Stomach (tissue), 9 donors: ENCODE results near the gene C3. TPM values are rescaled to one million over a fixed set of nuclear protein-coding genes. Genes with fewer than 3 reads are reported as not detected.

Experiments used
- DNase-seq, 2 donors: peaks; one replicate each; pipeline versions ENCODE4 v3.0.0 to v3.0.0-alpha.2; 2013 to 2019
- H3K27ac ChIP-seq, 5 donors: fragments of 200-600 bp in 4 of 5; sonication (generic) in 4 of 5; one replicate each; pipeline ENCODE4 v1.5.1; 2013 to 2019; ENCODE audit warnings: mild to moderate bottlenecking in 1 of 5, moderate library complexity in 1 of 5
- H3K27me3 ChIP-seq, 3 donors: fragments of 200-600 bp; sonication (generic); one replicate each; pipeline ENCODE4 v1.5.1; 2017 to 2019; ENCODE audit warnings: mixed run types in 1 of 3
- H3K36me3 ChIP-seq, 4 donors: fragments of 200-600 bp; sonication (generic); 1 replicate in 3 of 4; 2 replicates in 1 of 4; pipeline ENCODE4 v1.5.1; 2016 to 2019
- H3K4me1 ChIP-seq, 4 donors: fragments of 200-600 bp; sonication (generic); one replicate each; pipeline ENCODE4 v1.5.1; 2016 to 2019
- H3K4me3 ChIP-seq, 4 donors: fragments of 200-600 bp; sonication (generic) in 3 of 4; one replicate each; pipeline ENCODE4 v1.5.1; 2016 to 2019; ENCODE audit warnings: mild to moderate bottlenecking in 1 of 4
- H3K9me3 ChIP-seq, 4 donors: fragments of 200-600 bp; sonication (generic); one replicate each; pipeline ENCODE4 v1.5.1; 2016 to 2019
- EP300 ChIP-seq: sonication (generic); formaldehyde crosslinking; IDR thresholded peaks from one replicate; pipeline ENCODE4 v1.6.1; 2017; ENCODE audit warnings: antibody characterized with exemption
- POLR2A ChIP-seq, 4 donors: fragments of 450-650 bp; IDR thresholded peaks; one replicate each; pipeline ENCODE4 v1.6.1; 2016; ENCODE audit warnings: antibody characterized with exemption in 4 of 4, control low read depth in 2 of 4, mild to moderate bottlenecking in 1 of 4, moderate library complexity in 1 of 4
- POLR2AphosphoS5 ChIP-seq, 3 donors: sonication (generic); formaldehyde crosslinking; IDR thresholded peaks; one replicate each; pipeline ENCODE4 v1.6.1; 2016; ENCODE audit warnings: antibody characterized with exemption in 3 of 3
- WGBS, 5 donors: extraction: QIAGEN DNeasy Blood & Tissue Kit in 3 of 5; methylation state at CpG; one replicate each; pipeline versions ENCODE4 v1.1.5 to v1.1.7; 2013 to 2018; 5-methylcytosine and 5-hydroxymethylcytosine counted together
- intact Hi-C: fragments of 100-400 bp; cut with DNase I; formaldehyde crosslinking; loops from one replicate; pipeline ENCODE4 v1.15.1; 2023; ENCODE audit warnings: low total_unique reads
- polyA plus RNA-seq, 3 donors: library from polyadenylated mRNA; stranded (reverse); fragments of 200-250 nt; gene quantifications; one replicate each; pipeline ENCODE4 v1.2.3, GENCODE V29; 2013
- total RNA-seq, 5 donors: library from RNA; depleted of rRNA; stranded (reverse); fragments of >200 nt; gene quantifications; one replicate each; pipeline versions ENCODE4 v1.1.0 to v1.2.3, GENCODE V29; 2014 to 2016
- TF ChIP-seq, protein P1 (sequence below), 7 experiments: fragments of 450-650 bp in 4 of 7; fragments of 200-600 bp in 3 of 7; sonication (generic) in 3 of 7; IDR thresholded peaks; one replicate each; pipeline ENCODE4 v1.5.1; 2016 to 2019; ENCODE audit warnings: antibody characterized with exemption in 7 of 7, control low read depth in 2 of 7, mild to moderate bottlenecking in 1 of 7
- donor health status: healthy with polysubstance abuse.
- donor health status: Bipolar disorder and iron deficiency.
- donor health status: healthy.

C3 gene
- total and polyA plus RNA-seq, 8 donors: 22.8 to 1,672 (median 221) TPM

DNA sequence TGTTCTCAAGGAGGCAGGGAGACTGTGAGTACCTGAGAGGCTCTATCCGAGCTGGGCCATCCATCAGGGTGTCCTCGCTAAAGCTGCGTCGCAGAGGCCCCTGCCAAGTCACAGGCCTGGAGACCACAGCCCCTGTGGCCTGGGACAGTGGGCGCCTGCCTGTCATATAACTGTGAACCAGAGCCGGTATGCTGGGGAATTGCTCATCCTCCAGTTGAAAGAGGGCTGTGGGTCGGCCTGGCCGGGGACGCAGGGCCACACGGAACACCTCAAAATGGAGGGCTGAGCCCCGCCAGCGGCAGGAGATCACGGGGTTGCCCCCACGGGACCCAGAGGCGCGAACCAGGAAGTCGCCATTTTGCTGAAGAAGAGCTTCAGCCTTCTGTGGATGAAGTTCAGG, 40.2 kb upstream of the C3 start:
- intact Hi-C loops: no loop called here
- Histone ChIP-seq H3K36me3 (peaks cover 0 to 46% (median 27%) of the 10 kb centered on the region in 4 donors), H3K9me3 (no peaks in the 10 kb centered on the region), H3K4me1 (peaks cover 0 to 7% (median 3%) of the 10 kb centered on the region in 4 donors), H3K27ac (no peak overlapping the region), H3K4me3 (no peak overlapping the region), H3K27me3 (peaks cover 0 to 8% (median 0%) of the 10 kb centered on the region in 3 donors)
- DNase-seq: no peak
- TF ChIP-seq POLR2AphosphoS5 (IDR thresholded peaks at IDR 0.05): no peak
- TF ChIP-seq POLR2A (IDR thresholded peaks at IDR 0.05): no peak
- TF ChIP-seq, protein P1, sequence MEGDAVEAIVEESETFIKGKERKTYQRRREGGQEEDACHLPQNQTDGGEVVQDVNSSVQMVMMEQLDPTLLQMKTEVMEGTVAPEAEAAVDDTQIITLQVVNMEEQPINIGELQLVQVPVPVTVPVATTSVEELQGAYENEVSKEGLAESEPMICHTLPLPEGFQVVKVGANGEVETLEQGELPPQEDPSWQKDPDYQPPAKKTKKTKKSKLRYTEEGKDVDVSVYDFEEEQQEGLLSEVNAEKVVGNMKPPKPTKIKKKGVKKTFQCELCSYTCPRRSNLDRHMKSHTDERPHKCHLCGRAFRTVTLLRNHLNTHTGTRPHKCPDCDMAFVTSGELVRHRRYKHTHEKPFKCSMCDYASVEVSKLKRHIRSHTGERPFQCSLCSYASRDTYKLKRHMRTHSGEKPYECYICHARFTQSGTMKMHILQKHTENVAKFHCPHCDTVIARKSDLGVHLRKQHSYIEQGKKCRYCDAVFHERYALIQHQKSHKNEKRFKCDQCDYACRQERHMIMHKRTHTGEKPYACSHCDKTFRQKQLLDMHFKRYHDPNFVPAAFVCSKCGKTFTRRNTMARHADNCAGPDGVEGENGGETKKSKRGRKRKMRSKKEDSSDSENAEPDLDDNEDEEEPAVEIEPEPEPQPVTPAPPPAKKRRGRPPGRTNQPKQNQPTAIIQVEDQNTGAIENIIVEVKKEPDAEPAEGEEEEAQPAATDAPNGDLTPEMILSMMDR (IDR thresholded peaks at IDR 0.05): no peak
- TF ChIP-seq EP300: no peak
- WGBS, 5 donors: 93 to 98% (median 96%) methylated on average over 16 to 17 of the region's 17 CpGs

DNA sequence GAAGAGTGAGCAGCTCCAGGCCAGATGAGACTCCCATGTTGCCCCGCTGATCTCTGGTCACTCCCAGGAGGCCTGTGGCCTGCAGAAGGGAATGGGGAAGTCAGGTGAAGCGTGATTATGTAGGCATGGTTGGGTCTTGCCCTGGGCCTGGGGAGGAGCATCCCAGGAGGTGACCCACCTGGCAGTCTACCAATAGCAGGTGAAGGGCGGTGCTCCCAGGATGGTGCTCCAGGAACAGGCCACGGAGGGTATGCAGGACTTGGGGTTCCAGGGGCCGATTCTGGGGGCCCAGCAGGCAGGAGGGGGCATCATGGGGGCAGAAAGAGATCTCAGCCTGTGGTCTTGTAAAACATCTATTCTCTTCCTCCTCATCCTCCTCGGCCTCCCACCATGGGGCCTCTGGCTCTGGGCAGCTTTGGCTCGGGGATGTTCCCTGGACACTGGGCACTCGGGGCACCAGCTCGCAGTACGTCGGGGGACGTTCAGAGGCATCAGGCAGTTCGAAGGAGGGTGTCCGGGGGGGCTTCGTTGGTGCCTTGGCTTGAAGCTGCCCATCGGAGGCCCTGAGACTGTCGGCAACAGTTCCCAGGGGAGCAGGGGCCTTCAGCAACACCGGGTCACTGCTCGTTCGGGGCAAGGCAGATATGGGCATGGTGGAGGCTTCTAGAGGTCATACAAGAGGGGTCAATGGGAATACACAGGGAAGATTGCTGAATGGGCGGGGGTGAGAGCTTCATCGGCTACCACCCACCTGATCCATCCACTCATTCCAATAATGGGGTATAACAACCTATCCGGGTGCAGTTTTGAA, 34.4 kb upstream of the C3 start:
- intact Hi-C loops: no loop called here
- Histone ChIP-seq H3K36me3 (peaks cover 23 to 72% (median 60%) of the 10 kb centered on the region in 4 donors), H3K27ac (no peak overlapping the region), H3K4me1 (peaks cover 8 to 22% (median 15%) of the 10 kb centered on the region in 4 donors), H3K27me3 (no peaks in the 10 kb centered on the region), H3K4me3 (no peak overlapping the region), H3K9me3 (no peaks in the 10 kb centered on the region)
- TF ChIP-seq, protein P1 (IDR thresholded peaks at IDR 0.05): no peak
- DNase-seq: no peak
- WGBS, 5 donors: 89 to 93% (median 90%) methylated on average over 20 to 23 of the region's 23 CpGs

DNA sequence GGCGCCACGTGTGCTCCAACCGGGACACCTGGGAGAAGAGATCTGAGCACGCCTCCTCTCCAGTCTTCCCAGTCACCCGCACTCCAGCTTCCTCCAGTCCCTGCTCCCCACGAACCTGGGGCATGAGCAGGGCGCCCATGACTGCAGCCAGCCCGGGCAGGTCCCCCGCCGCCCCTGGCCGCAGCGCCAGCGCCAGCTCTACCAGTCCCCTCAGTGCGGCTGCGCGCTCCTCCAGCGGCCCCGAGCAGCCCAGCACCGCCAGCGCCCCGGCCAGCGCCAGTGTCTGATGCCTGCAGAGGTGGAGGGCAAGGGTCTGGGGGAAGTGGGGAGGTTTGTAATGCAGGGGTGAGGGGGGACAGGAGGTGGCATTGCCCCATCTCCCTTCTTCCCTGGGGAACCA, 33.7 kb upstream of the C3 start:
- H3K9me3 ChIP-seq: no peaks in the 10 kb centered on the region
- WGBS, 5 donors: 93 to 99% (median 95%) methylated on average over 12 to 22 of the region's 22 CpGs
- H3K27ac ChIP-seq: peak overlapping the region in 2 of 5 donors; percentile 83
- no peak for DNase-seq
- intact Hi-C loops: no loop called here
- no peak for TF ChIP-seq EP300
- no peak for TF ChIP-seq POLR2A (IDR thresholded peaks at IDR 0.05)
- TF ChIP-seq, protein P1 (IDR thresholded peaks at IDR 0.05): no peak
- no peak for TF ChIP-seq POLR2AphosphoS5 (IDR thresholded peaks at IDR 0.05)
- H3K36me3 ChIP-seq: peaks cover 30 to 72% (median 62%) of the 10 kb centered on the region in 4 donors
- H3K27me3 ChIP-seq: no peaks in the 10 kb centered on the region
- peaks cover 8 to 22% (median 15%) of the 10 kb centered on the region in 4 donors for H3K4me1 ChIP-seq
- H3K4me3 ChIP-seq: no peak overlapping the region

DNA sequence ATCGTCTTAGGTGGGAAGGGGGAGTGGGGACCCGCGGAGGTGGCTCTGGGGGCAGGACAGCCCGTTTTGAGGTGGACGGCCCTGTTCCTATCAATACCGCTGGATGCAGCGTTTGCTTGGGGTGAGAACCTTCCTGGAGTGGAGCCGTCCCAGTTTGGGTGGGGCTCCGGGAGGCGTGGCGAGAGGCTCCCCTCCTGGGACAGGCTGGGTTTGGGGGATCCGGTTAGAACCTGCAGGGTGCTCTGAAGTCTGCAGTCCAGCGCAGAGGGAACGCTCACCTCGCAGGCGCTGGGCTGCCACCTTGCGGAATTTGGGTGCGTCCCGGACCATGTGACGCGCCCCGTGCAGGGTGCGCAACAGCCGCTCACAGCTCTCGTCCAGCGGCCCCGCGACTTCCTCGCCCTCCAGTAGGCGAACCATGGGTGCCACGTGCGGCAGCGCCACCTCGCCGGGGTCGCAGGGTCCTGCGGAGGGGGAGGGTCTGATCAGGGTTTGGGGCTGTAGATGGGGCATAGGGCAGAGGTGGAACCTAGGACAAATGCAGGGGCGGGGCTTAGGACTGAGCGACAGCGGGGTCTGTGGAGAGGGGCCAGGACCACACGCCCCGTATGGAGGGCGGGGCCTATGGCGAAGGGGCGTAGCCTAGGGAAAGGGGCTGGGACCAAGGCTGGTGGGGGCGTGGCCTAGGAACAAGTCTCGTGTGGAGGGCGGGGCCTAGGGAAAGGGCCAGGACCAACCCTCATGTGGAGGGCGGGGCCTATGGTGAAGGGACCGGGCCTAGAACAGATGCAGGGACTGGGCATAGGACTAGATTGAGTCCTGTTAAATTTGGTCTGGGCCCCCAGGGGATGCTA, 33.0 kb upstream of the C3 start:
- DNase-seq: peak; percentile 87 to 96
- H3K4me3 ChIP-seq: peak overlapping the region; percentile 36 to 49 (median 41)
- no peaks in the 10 kb centered on the region for H3K27me3 ChIP-seq
- 5 to 14% (median 7%) methylated on average over 39 to 50 of the region's 50 CpGs for WGBS, 5 donors
- peaks cover 8 to 22% (median 15%) of the 10 kb centered on the region in 4 donors for H3K4me1 ChIP-seq
- TF ChIP-seq POLR2AphosphoS5 (IDR thresholded peaks at IDR 0.05) (peak in 2 of 3 donors; percentile 29 to 68), POLR2A (IDR thresholded peaks at IDR 0.05) (no peak), EP300 (no peak)
- TF ChIP-seq, protein P1 (IDR thresholded peaks at IDR 0.05): peak in 5 of 7 experiments; percentile 39 to 62 (median 43)
- intact Hi-C loops: no loop called here
- H3K27ac ChIP-seq: peak overlapping the region; percentile 69 to 83 (median 81)
- peaks cover 34 to 72% (median 62%) of the 10 kb centered on the region in 4 donors for H3K36me3 ChIP-seq
- H3K9me3 ChIP-seq: no peaks in the 10 kb centered on the region
